Measurements from ENCODE around the gene SRBD1. TPM values are rescaled to one million over a fixed set of nuclear protein-coding genes. Genes with fewer than 3 reads are reported as not detected.

The SRBD1 gene
- total RNA-seq, 4 donors from 2014 or later, result 13.5 to 36.2 (median 26.8) TPM

DNA sequence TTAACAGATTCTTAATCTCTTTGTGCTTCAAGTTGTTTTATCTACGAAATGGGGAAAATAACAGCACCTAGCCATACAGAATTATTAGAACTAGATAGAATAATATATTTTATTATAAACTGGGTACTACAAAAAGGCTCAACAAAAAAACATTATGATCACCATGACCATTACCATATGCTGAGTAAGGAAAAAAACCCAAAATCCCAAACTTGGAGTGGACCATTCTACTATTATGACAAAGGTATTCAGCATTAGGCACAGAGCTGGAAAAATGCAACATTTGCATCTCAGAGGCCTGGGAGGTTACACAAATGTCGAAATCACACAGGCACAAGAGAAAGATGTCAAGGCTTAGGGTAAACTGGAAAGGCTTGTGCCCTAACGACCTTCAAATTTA is 162.8 kb downstream of the SRBD1 start:
- no peak for TF ChIP-seq POLR2A (IDR thresholded peaks at IDR 0.05)
- no peak for TF ChIP-seq EP300 (IDR thresholded peaks at IDR 0.05; ENCODE audit: low read depth)
- TF ChIP-seq POLR2AphosphoS5 (IDR thresholded peaks at IDR 0.05), result no peak
- TF ChIP-seq, protein P1, sequence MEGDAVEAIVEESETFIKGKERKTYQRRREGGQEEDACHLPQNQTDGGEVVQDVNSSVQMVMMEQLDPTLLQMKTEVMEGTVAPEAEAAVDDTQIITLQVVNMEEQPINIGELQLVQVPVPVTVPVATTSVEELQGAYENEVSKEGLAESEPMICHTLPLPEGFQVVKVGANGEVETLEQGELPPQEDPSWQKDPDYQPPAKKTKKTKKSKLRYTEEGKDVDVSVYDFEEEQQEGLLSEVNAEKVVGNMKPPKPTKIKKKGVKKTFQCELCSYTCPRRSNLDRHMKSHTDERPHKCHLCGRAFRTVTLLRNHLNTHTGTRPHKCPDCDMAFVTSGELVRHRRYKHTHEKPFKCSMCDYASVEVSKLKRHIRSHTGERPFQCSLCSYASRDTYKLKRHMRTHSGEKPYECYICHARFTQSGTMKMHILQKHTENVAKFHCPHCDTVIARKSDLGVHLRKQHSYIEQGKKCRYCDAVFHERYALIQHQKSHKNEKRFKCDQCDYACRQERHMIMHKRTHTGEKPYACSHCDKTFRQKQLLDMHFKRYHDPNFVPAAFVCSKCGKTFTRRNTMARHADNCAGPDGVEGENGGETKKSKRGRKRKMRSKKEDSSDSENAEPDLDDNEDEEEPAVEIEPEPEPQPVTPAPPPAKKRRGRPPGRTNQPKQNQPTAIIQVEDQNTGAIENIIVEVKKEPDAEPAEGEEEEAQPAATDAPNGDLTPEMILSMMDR (IDR thresholded peaks at IDR 0.05), result no peak
- Histone ChIP-seq H3K27me3 (no peaks in the 10 kb centered on the region), H3K9me3 (no peaks in the 10 kb centered on the region), H3K36me3 (no peaks in the 10 kb centered on the region), H3K27ac (no peak overlapping the region), H3K4me1 (peaks cover 0 to 5% (median 0%) of the 10 kb centered on the region in 4 donors), H3K4me3 (no peak overlapping the region)
- DNase-seq, result no peak
- WGBS, 2 donors (ENCODE audit: low coverage in 1 of 2), result 86 to 97% methylated on average over 2 to 3 of the region's 3 CpGs
- intact Hi-C loops (cut with DNase I; ENCODE audit: low total_unique reads), result no loop called here
- in situ Hi-C loops (cut with MboI; ENCODE audit: low pct_ligation_motif_present in 1 of 4, low pct_unique_long_range_greater_than_20kb in 1 of 4, low sequenced_read_pairs in 3 of 4), result no loop called here

DNA sequence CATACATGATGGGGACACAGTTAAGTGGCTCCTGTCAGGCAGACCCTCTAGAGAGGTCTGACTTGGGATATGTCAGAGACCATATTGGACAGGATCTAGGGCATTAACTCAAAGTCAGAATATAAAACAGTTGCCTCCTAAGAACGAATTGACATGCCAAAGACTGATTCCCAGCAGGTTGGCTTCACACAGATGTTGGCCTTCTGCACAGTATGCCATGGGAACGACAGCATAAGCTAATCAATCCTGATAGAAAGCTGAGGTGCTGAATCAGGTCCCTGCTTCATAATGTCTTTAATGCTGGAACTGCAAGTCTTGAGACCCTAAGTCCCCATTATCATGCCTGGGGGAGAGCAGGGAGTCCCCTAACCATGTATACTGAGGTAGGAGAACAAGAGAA is 165.1 kb downstream of the SRBD1 start:
- no peak for DNase-seq
- Histone ChIP-seq H3K36me3 (no peaks in the 10 kb centered on the region), H3K9me3 (no peaks in the 10 kb centered on the region), H3K27me3 (no peaks in the 10 kb centered on the region), H3K4me3 (no peak overlapping the region), H3K27ac (no peak overlapping the region), H3K4me1 (no peaks in the 10 kb centered on the region)
- intact Hi-C loops (cut with DNase I; ENCODE audit: low total_unique reads) (no loop called here), in situ Hi-C loops (cut with MboI; ENCODE audit: low pct_ligation_motif_present in 1 of 4, low pct_unique_long_range_greater_than_20kb in 1 of 4, low sequenced_read_pairs in 3 of 4) (no loop called here)
- TF ChIP-seq POLR2AphosphoS5 (IDR thresholded peaks at IDR 0.05), result no peak
- no peak for TF ChIP-seq EP300 (IDR thresholded peaks at IDR 0.05; ENCODE audit: low read depth)
- TF ChIP-seq, protein P1 (IDR thresholded peaks at IDR 0.05), result no peak
- no peak for TF ChIP-seq POLR2A (IDR thresholded peaks at IDR 0.05)
- 82% methylated on average over 2 of the region's 2 CpGs; no CpG with 5 or more reads in 1 of the 2 donors for WGBS, 2 donors (ENCODE audit: low coverage in 1 of 2)

- intact Hi-C loops (cut with DNase I; ENCODE audit: low total_unique reads) (no loop called here), in situ Hi-C loops (cut with MboI; ENCODE audit: low pct_ligation_motif_present in 1 of 4, low pct_unique_long_range_greater_than_20kb in 1 of 4, low sequenced_read_pairs in 3 of 4) (no loop called here)
- Histone ChIP-seq H3K4me3 (no peak overlapping the region), H3K4me1 (peaks cover 0 to 7% (median 0%) of the 10 kb centered on the region in 4 donors), H3K27ac (no peak overlapping the region), H3K36me3 (no peaks in the 10 kb centered on the region), H3K27me3 (no peaks in the 10 kb centered on the region), H3K9me3 (no peaks in the 10 kb centered on the region)
- 69 to 89% methylated on average over 1 of the region's 1 CpG for whole genome bisulfite sequencing, 2 donors (ENCODE audit: low coverage in 1 of 2)
- TF ChIP-seq POLR2A (IDR thresholded peaks at IDR 0.05) (no peak), POLR2AphosphoS5 (IDR thresholded peaks at IDR 0.05) (no peak), EP300 (IDR thresholded peaks at IDR 0.05; ENCODE audit: low read depth) (no peak)
- TF ChIP-seq, protein P1 (IDR thresholded peaks at IDR 0.05), result no peak
- DNase-seq, result no peak
Measured at GRCh38 chr2:45445037-45445436, 166.0 kb downstream of the SRBD1 start.

DNA sequence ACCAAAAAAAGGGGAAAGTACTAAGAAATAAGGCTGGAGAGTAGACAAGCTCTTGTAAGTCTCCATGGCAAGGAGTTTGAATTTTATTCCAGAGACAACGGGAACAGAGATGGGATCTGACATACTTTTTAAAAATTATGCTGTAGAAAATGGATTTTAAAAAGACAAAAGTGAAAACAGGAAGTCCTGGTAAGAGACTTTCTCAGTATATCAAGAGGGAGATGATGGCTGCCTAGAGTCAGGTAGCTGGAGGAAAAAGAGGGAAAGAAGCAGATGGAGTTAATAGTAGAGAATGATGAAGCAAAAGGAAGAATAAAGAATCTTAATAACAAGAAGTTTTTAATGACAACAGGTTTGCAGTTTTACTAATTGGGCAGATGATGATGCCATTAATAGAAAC is 168.1 kb downstream of the SRBD1 start:
- H3K9me3 ChIP-seq, result no peaks in the 10 kb centered on the region
- WGBS, 2 donors (ENCODE audit: low coverage in 1 of 2), result 100% methylated on average over 1 of the region's 1 CpG

More for the DNA sequence above, 168.1 kb downstream of the SRBD1 start:
- TF ChIP-seq POLR2A (IDR thresholded peaks at IDR 0.05) (no peak), EP300 (IDR thresholded peaks at IDR 0.05; ENCODE audit: low read depth) (no peak), POLR2AphosphoS5 (IDR thresholded peaks at IDR 0.05) (no peak)
- TF ChIP-seq, protein P1 (IDR thresholded peaks at IDR 0.05), result no peak
- intact Hi-C loops (cut with DNase I; ENCODE audit: low total_unique reads) (no loop called here), in situ Hi-C loops (cut with MboI; ENCODE audit: low pct_ligation_motif_present in 1 of 4, low pct_unique_long_range_greater_than_20kb in 1 of 4, low sequenced_read_pairs in 3 of 4) (no loop called here)
- Histone ChIP-seq H3K27ac (no peak overlapping the region), H3K27me3 (no peaks in the 10 kb centered on the region), H3K4me3 (no peak overlapping the region), H3K4me1 (peaks cover 0 to 15% (median 4%) of the 10 kb centered on the region in 4 donors), H3K36me3 (no peaks in the 10 kb centered on the region)
- DNase-seq, result no peak

Measured in transverse colon (tissue), 4 donors.